Measurements from ENCODE around the gene RAB5IF. TPM values are rescaled to one million over a fixed set of nuclear protein-coding genes. Genes with fewer than 3 reads are reported as not detected.

The RAB5IF gene
- total and polyA plus RNA-seq, 2 of the 13 experiments (the other 11 are each of a cell fraction or from before 2014, with no cell fraction given): 261 to 305 TPM

DNA sequence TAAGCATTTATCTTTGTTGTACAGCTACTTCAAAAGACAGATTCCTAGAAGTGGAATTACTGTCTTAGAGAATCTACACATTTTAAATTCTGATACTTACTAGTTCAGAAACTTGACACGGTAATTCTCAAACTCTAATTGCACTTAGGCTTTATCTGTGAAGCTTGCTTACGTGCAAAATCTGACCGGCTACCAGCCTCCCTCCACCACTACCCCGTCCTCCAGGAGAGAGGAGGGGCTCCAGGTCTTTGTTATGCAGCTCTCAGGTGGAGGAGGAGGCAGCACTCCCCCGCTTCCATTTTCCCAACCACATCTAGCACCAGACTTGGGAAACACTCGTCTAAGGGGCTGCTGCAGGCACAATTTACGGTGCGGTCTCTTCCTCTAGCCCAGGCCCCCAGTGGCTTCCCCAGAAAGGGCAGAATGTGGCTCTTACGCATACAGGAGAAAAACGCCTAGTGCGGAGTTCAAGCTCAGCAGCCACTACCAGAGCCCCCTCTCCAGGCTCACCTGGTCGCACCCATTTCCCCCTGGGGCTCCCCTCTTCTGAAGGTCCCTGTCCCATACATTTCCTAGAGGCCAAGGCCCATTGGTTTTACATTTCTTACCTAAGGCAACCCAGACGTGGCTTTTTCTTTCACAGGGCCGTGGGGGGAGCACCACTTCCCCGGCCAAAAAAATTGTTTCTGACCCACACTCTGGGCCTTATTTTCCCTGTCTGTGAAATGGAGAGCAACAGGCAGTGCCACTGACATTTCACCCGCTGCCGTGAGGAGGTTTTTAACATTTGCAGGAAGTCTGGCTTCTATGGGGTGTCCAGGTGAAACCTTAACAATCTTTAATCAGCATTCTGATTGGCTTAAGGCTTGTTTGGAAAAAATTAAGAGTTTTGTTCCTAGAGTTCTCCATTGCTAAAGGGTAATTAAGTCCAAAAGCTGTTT lies 33.7 kb upstream of the RAB5IF start (continued):
- TF ChIP-seq ZNF205 (CRISPR knock-in tag; IDR thresholded peaks at IDR 0.05): 0 out of 2 replicates have a peak, but pooled peaks have one; percentile 59
- no peak for TF ChIP-seq ZFP62 (CRISPR knock-in tag; IDR thresholded peaks at IDR 0.05)
- TF ChIP-seq SP1 (IDR thresholded peaks at IDR 0.05): no peak
- TF ChIP-seq SP1 (CRISPR knock-in tag; IDR thresholded peaks at IDR 0.05): no peak
- TF ChIP-seq ZNF615 (CRISPR knock-in tag; IDR thresholded peaks at IDR 0.05; ENCODE audit: borderline replicate concordance): no peak
- no peak for TF ChIP-seq ONECUT2 (CRISPR knock-in tag; IDR thresholded peaks at IDR 0.05)
- no peak for TF ChIP-seq KLF11 (CRISPR knock-in tag; IDR thresholded peaks at IDR 0.05)
- TF ChIP-seq, protein P1, sequence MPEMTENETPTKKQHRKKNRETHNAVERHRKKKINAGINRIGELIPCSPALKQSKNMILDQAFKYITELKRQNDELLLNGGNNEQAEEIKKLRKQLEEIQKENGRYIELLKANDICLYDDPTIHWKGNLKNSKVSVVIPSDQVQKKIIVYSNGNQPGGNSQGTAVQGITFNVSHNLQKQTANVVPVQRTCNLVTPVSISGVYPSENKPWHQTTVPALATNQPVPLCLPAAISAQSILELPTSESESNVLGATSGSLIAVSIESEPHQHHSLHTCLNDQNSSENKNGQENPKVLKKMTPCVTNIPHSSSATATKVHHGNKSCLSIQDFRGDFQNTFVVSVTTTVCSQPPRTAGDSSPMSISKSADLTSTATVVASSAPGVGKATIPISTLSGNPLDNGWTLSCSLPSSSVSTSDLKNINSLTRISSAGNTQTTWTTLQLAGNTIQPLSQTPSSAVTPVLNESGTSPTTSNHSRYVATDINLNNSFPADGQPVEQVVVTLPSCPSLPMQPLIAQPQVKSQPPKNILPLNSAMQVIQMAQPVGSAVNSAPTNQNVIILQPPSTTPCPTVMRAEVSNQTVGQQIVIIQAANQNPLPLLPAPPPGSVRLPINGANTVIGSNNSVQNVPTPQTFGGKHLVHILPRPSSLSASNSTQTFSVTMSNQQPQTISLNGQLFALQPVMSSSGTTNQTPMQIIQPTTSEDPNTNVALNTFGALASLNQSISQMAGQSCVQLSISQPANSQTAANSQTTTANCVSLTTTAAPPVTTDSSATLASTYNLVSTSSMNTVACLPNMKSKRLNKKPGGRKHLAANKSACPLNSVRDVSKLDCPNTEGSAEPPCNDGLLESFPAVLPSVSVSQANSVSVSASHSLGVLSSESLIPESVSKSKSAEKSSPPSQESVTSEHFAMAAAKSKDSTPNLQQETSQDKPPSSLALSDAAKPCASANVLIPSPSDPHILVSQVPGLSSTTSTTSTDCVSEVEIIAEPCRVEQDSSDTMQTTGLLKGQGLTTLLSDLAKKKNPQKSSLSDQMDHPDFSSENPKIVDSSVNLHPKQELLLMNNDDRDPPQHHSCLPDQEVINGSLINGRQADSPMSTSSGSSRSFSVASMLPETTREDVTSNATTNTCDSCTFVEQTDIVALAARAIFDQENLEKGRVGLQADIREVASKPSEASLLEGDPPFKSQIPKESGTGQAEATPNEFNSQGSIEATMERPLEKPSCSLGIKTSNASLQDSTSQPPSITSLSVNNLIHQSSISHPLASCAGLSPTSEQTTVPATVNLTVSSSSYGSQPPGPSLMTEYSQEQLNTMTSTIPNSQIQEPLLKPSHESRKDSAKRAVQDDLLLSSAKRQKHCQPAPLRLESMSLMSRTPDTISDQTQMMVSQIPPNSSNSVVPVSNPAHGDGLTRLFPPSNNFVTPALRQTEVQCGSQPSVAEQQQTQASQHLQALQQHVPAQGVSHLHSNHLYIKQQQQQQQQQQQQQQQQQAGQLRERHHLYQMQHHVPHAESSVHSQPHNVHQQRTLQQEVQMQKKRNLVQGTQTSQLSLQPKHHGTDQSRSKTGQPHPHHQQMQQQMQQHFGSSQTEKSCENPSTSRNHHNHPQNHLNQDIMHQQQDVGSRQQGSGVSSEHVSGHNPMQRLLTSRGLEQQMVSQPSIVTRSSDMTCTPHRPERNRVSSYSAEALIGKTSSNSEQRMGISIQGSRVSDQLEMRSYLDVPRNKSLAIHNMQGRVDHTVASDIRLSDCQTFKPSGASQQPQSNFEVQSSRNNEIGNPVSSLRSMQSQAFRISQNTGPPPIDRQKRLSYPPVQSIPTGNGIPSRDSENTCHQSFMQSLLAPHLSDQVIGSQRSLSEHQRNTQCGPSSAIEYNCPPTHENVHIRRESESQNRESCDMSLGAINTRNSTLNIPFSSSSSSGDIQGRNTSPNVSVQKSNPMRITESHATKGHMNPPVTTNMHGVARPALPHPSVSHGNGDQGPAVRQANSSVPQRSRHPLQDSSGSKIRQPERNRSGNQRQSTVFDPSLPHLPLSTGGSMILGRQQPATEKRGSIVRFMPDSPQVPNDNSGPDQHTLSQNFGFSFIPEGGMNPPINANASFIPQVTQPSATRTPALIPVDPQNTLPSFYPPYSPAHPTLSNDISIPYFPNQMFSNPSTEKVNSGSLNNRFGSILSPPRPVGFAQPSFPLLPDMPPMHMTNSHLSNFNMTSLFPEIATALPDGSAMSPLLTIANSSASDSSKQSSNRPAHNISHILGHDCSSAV (CRISPR knock-in tag; IDR thresholded peaks at IDR 0.05; ENCODE audit: borderline replicate concordance): no peak
- 0 out of 2 replicates have a peak, but pooled peaks have one; percentile 24 for TF ChIP-seq NR2F6 (IDR thresholded peaks at IDR 0.05)
- no peak for TF ChIP-seq NR2F6 (CRISPR knock-in tag; IDR thresholded peaks at IDR 0.05)
- TF ChIP-seq SIX1 (CRISPR knock-in tag; IDR thresholded peaks at IDR 0.05; ENCODE audit: borderline replicate concordance): no peak
- 0 out of 2 replicates have a peak, but pooled peaks have one; percentile 26 for TF ChIP-seq ZNF713 (CRISPR knock-in tag; IDR thresholded peaks at IDR 0.05)
- TF ChIP-seq ZKSCAN1 (IDR thresholded peaks at IDR 0.05; ENCODE audit: low read length): no peak
- no peak for TF ChIP-seq MED1 (CRISPR knock-in tag; IDR thresholded peaks at IDR 0.05)
- no peak for TF ChIP-seq FOXJ3 (CRISPR knock-in tag; IDR thresholded peaks at IDR 0.05; ENCODE audit: borderline replicate concordance)
- TF ChIP-seq, protein P2, sequence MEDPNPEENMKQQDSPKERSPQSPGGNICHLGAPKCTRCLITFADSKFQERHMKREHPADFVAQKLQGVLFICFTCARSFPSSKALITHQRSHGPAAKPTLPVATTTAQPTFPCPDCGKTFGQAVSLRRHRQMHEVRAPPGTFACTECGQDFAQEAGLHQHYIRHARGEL (CRISPR knock-in tag; IDR thresholded peaks at IDR 0.05): no peak
- TF ChIP-seq FOXM1 (CRISPR knock-in tag; IDR thresholded peaks at IDR 0.05): no peak
- TF ChIP-seq ZNF530 (CRISPR knock-in tag; IDR thresholded peaks at IDR 0.05; ENCODE audit: low read depth): no peak
- TF ChIP-seq TRAFD1 (CRISPR knock-in tag; IDR thresholded peaks at IDR 0.05; ENCODE audit: borderline replicate concordance): no peak

Data from HepG2 (cell line).